Mesenchymal stem cell (in vitro differentiated cells and primary cell): Measurements from ENCODE around the gene PATZ1.

Experiments
- DNase-seq: peaks from one replicate; pipeline ENCODE4 v3.0.0-alpha.2; 2013
- H2AFZ ChIP-seq: one replicate; pipeline ENCODE4 v1.6.1; 2013; ENCODE audit warnings: low read depth, mild to moderate bottlenecking, control low read depth, inconsistent platforms, low read length, moderate library complexity
- H2AK5ac ChIP-seq: 2 replicates; pipeline ENCODE4 v1.6.1; 2013; ENCODE audit warnings: low read length, moderate library complexity, mild to moderate bottlenecking, inconsistent platforms; ENCODE audit not compliant: severe bottlenecking
- H2BK120ac ChIP-seq: one replicate; pipeline ENCODE4 v1.6.1; 2013; ENCODE audit warnings: low read depth, mild to moderate bottlenecking, inconsistent platforms, low read length, moderate library complexity
- H2BK12ac ChIP-seq, 2 experiments: one replicate each; pipeline ENCODE4 v1.6.1; 2013; ENCODE audit warnings: inconsistent platforms in 2 of 2, low read length in 2 of 2, mild to moderate bottlenecking in 2 of 2, moderate library complexity in 2 of 2, control low read depth in 1 of 2
- H2BK15ac ChIP-seq: one replicate; pipeline ENCODE4 v1.6.1; 2013; ENCODE audit warnings: mild to moderate bottlenecking, low read depth, inconsistent platforms; ENCODE audit not compliant: poor library complexity, severe bottlenecking
- H2BK5ac ChIP-seq: 2 replicates; pipeline ENCODE4 v1.6.1; 2013; ENCODE audit warnings: low read depth, mild to moderate bottlenecking, low read length, control low read depth, inconsistent platforms; ENCODE audit not compliant: poor library complexity, severe bottlenecking
- H3K14ac ChIP-seq, 2 experiments: one replicate each; pipeline ENCODE4 v1.6.1; 2013; ENCODE audit warnings: inconsistent platforms in 2 of 2, low read length in 2 of 2, control low read depth in 1 of 2, mild to moderate bottlenecking in 1 of 2, moderate library complexity in 1 of 2
- H3K18ac ChIP-seq, 2 experiments: one replicate each; pipeline ENCODE4 v1.6.1; 2013; ENCODE audit warnings: inconsistent platforms in 2 of 2, low read length in 2 of 2, control low read depth in 1 of 2, low read depth in 1 of 2, mild to moderate bottlenecking in 1 of 2
- H3K23ac ChIP-seq, 2 experiments: one replicate each; pipeline ENCODE4 v1.6.1; 2013; ENCODE audit warnings: inconsistent platforms in 2 of 2, low read length in 2 of 2, mild to moderate bottlenecking in 2 of 2, moderate library complexity in 2 of 2, control low read depth in 1 of 2
- H3K27ac ChIP-seq: 2 replicates; pipeline ENCODE4 v1.5.1; 2013; ENCODE audit warnings: mild to moderate bottlenecking, moderate library complexity, low read length, control low read depth, inconsistent platforms; ENCODE audit not compliant: poor library complexity, severe bottlenecking
- H3K27me3 ChIP-seq, 2 experiments: 2 replicates each; pipeline versions ENCODE4 v1.6.1 to v1.7.0; 2013; ENCODE audit warnings: low read length in 2 of 2, mild to moderate bottlenecking in 2 of 2, moderate library complexity in 2 of 2, control low read depth in 1 of 2, inconsistent platforms in 1 of 2; ENCODE audit not compliant: control insufficient read depth in 1 of 2, insufficient read depth in 1 of 2
- H3K36me3 ChIP-seq, 2 experiments: 2 replicates each; pipeline versions ENCODE4 v1.6.1 to v1.7.0; 2013; ENCODE audit warnings: low read length in 2 of 2, control low read depth in 1 of 2, inconsistent platforms in 1 of 2, low read depth in 1 of 2, mild to moderate bottlenecking in 1 of 2; ENCODE audit not compliant: insufficient read depth in 2 of 2, control insufficient read depth in 1 of 2
- H3K4ac ChIP-seq, 2 experiments: one replicate each; pipeline ENCODE4 v1.6.1; 2013; ENCODE audit warnings: inconsistent platforms in 2 of 2, low read length in 2 of 2, mild to moderate bottlenecking in 2 of 2, moderate library complexity in 2 of 2, control low read depth in 1 of 2, low read depth in 1 of 2
- H3K4me1 ChIP-seq: 2 replicates; pipeline ENCODE4 v1.6.1; 2013; ENCODE audit warnings: low read depth, low read length, control low read depth; ENCODE audit not compliant: control insufficient read depth, insufficient read depth
- H3K4me2 ChIP-seq: 2 replicates; pipeline ENCODE4 v1.6.1; 2013; ENCODE audit warnings: low read length, mild to moderate bottlenecking, inconsistent platforms; ENCODE audit not compliant: poor library complexity, severe bottlenecking
- H3K4me3 ChIP-seq, 2 experiments: 2 replicates each; pipeline versions ENCODE4 v1.5.1 to v1.7.0; 2013; ENCODE audit warnings: low read length in 2 of 2, mild to moderate bottlenecking in 2 of 2, control low read depth in 1 of 2, low read depth in 1 of 2; ENCODE audit not compliant: insufficient read depth in 1 of 2
- H3K79me1 ChIP-seq: replicated peaks from 2 replicates; pipeline ENCODE4 v1.6.1; 2013; ENCODE audit warnings: mild to moderate bottlenecking, control low read depth, low read length, inconsistent platforms; ENCODE audit not compliant: poor library complexity, severe bottlenecking
- H3K9ac ChIP-seq: 2 replicates; pipeline ENCODE4 v1.7.0; 2013; ENCODE audit warnings: mild to moderate bottlenecking, low read length, moderate library complexity
- H3K9me3 ChIP-seq: 2 replicates; pipeline ENCODE4 v1.7.0; 2013; ENCODE audit warnings: mild to moderate bottlenecking, low read length; ENCODE audit not compliant: control insufficient read depth
- H4K8ac ChIP-seq: one replicate; pipeline ENCODE4 v1.6.1; 2013; ENCODE audit warnings: inconsistent platforms, mild to moderate bottlenecking, low read length, moderate library complexity
- H4K91ac ChIP-seq: one replicate; pipeline ENCODE4 v1.6.1; 2013; ENCODE audit warnings: mild to moderate bottlenecking, low read length, inconsistent platforms
- WGBS: methylation state at CpG from one replicate; pipeline ENCODE4 v1.1.7; 2013; ENCODE audit warnings: mixed read lengths; 5-methylcytosine and 5-hydroxymethylcytosine counted together

Gene PATZ1

GRCh38 chr22:31282748-31283468 lies 63.2 kb downstream of the PATZ1 start:
- Histone ChIP-seq H3K4me2 (no peak overlapping the region), H2AFZ (no peak overlapping the region), H3K36me3 (peaks cover 55 to 93% of the 10 kb centered on the region in 2 experiments), H3K23ac (no peak overlapping the region), H2BK120ac (no peak overlapping the region), H3K9me3 (no peaks in the 10 kb centered on the region), H3K4me3 (no peak overlapping the region), H3K18ac (no peak overlapping the region), H3K79me1 (no peaks in the 10 kb centered on the region), H4K91ac (no peak overlapping the region), H3K4ac (no peak overlapping the region), H2AK5ac (no peak overlapping the region), H2BK15ac (no peak overlapping the region), H3K27me3 (no peaks in the 10 kb centered on the region), H3K27ac (no peak overlapping the region), H3K9ac (no peak overlapping the region), H3K14ac (no peak overlapping the region), H4K8ac (no peak overlapping the region), H2BK5ac (no peak overlapping the region), H2BK12ac (no peak overlapping the region), H3K4me1 (peaks cover 18% of the 10 kb centered on the region)
- 89% methylated on average over 7 of the region's 8 CpGs for WGBS
- DNase-seq = no peak

GRCh38 chr22:31281733-31282132 lies 64.4 kb downstream of the PATZ1 start:
- DNase-seq = no peak
- H2BK12ac ChIP-seq = no peak overlapping the region
- no peak overlapping the region for H3K23ac ChIP-seq
- H4K8ac ChIP-seq = no peak overlapping the region
- H3K18ac ChIP-seq = no peak overlapping the region
- H2AFZ ChIP-seq = no peak overlapping the region
- H2BK120ac ChIP-seq = no peak overlapping the region
- H3K9me3 ChIP-seq = no peaks in the 10 kb centered on the region
- H4K91ac ChIP-seq = no peak overlapping the region
- H3K27ac ChIP-seq = no peak overlapping the region
- 71% methylated on average over 4 of the region's 4 CpGs for WGBS
- no peak overlapping the region for H3K4ac ChIP-seq
- H3K36me3 ChIP-seq = peaks cover 58 to 88% of the 10 kb centered on the region in 2 experiments
- no peak overlapping the region for H3K14ac ChIP-seq
- H2BK15ac ChIP-seq = no peak overlapping the region
- H3K4me2 ChIP-seq = no peak overlapping the region
- H3K9ac ChIP-seq = no peak overlapping the region
- no peak overlapping the region for H3K4me3 ChIP-seq
- no peaks in the 10 kb centered on the region for H3K27me3 ChIP-seq
- H2BK5ac ChIP-seq = no peak overlapping the region
- peaks cover 18% of the 10 kb centered on the region for H3K4me1 ChIP-seq
- peaks cover 2% of the 10 kb centered on the region for H3K79me1 ChIP-seq
- no peak overlapping the region for H2AK5ac ChIP-seq

- Histone ChIP-seq H3K23ac (no peak overlapping the region), H2BK12ac (no peak overlapping the region), H3K9me3 (no peaks in the 10 kb centered on the region), H3K9ac (no peak overlapping the region), H2AFZ (no peak overlapping the region), H3K4me2 (no peak overlapping the region), H2BK120ac (no peak overlapping the region), H3K4me3 (no peak overlapping the region), H3K36me3 (peaks cover 68 to 82% of the 10 kb centered on the region in 2 experiments), H2AK5ac (no peak overlapping the region), H3K14ac (no peak overlapping the region), H2BK5ac (no peak overlapping the region), H4K8ac (no peak overlapping the region), H4K91ac (no peak overlapping the region), H3K27me3 (no peaks in the 10 kb centered on the region), H2BK15ac (no peak overlapping the region), H3K4me1 (peaks cover 18% of the 10 kb centered on the region), H3K4ac (no peak overlapping the region), H3K27ac (no peak overlapping the region), H3K18ac (no peak overlapping the region), H3K79me1 (peaks cover 3% of the 10 kb centered on the region)
- DNase-seq = no peak
Observed at GRCh38 chr22:31279821-31280505, 66.2 kb downstream of the PATZ1 start.

GRCh38 chr22:31279327-31279669 lies 66.8 kb downstream of the PATZ1 start:
- no peak overlapping the region for H4K8ac ChIP-seq
- H2BK120ac ChIP-seq = no peak overlapping the region
- no peak overlapping the region for H3K14ac ChIP-seq
- no peak overlapping the region for H3K4me2 ChIP-seq
- H3K18ac ChIP-seq = no peak overlapping the region
- H3K23ac ChIP-seq = no peak overlapping the region
- no peak overlapping the region for H2AK5ac ChIP-seq
- no peak overlapping the region for H4K91ac ChIP-seq
- H3K9ac ChIP-seq = no peak overlapping the region
- no peaks in the 10 kb centered on the region for H3K9me3 ChIP-seq
- H2AFZ ChIP-seq = no peak overlapping the region
- peak overlapping the region; percentile 70 for H3K27ac ChIP-seq
- H2BK12ac ChIP-seq = no peak overlapping the region
- H3K27me3 ChIP-seq = no peaks in the 10 kb centered on the region
- H3K4me3 ChIP-seq = no peak overlapping the region
- no peak overlapping the region for H2BK5ac ChIP-seq
- no peak overlapping the region for H2BK15ac ChIP-seq
- DNase-seq = no peak
- peaks cover 18% of the 10 kb centered on the region for H3K4me1 ChIP-seq
- H3K79me1 ChIP-seq = peaks cover 4% of the 10 kb centered on the region
- peaks cover 67 to 80% of the 10 kb centered on the region in 2 experiments for H3K36me3 ChIP-seq
- no peak overlapping the region for H3K4ac ChIP-seq
